SHP77 treated with DMSO at 0.1 percent for 48 hours (cell line): ENCODE data around the gene THSD7A.
"Not testable (repeated sequence)": the region's sequence is repeated elsewhere in the genome, so short reads cannot be mapped to it uniquely, and the experiment has no call there.

Experiments
- DNase-seq: peaks from one replicate; lab custom pipeline; 2025; lab: John Stamatoyannopoulos, UW

Gene THSD7A

GRCh38 chr7:11452476-11452875, 379.5 kb downstream of the THSD7A start:
- DNase-seq, result no peak

DNA sequence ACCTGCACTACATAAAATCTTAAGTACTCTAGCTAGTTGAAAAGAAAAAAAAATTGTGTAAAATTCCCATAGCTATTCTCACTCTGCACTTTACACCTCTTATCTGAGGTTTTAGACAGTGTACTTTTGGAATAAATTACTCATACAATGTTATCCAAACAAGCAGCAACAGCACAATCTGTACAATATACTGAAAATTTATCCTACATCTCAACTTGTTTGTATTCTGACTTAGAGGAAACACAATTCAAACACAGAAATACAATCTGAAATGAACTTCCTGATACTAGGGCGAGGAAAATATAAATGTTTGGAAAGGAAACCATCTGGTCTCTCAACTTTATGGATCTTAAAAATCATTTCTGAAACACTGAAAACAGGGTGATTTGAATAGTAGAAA, 381.7 kb downstream of the THSD7A start:
- no peak for DNase-seq

DNA sequence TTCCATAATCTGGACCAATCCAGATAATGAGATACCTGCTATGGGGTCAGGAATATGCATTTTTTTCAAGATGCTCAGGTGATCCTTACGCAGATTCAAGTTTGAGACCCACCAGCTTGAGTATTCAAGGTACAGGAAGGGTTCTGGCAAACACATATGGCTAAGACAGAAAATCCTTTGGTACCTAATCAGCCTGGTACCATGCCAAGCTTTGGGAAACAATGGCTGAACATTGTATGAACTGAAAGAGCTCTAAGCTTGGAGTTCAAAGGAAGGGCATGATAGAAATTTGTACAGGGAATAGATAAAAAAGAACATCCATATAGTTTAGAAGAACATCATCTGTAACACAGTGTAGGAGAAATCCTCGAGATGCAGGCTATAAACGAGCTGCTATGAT, 382.7 kb downstream of the THSD7A start:
- no peak for DNase-seq

DNA sequence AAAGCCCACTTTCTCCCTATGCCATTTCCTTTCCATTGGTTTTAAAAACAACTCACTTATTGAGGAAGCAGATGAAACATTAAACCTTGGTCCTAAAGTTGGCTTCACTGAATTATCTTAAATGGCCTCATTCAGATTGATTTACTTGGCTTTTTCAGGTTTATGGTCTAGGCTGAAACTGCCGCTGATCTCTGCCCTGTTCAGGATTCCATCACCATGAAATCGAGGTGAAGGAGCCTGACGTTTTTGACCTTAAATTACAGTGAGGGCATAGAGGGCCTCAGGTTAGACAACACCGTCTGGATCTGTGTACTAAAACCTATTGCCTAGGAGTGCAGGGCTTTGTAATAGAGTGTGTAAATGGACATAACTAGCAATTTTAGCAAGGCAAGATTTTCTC, 383.7 kb downstream of the THSD7A start:
- no peak for DNase-seq

GRCh38 chr7:11447106-11447505, 384.9 kb downstream of the THSD7A start:
- DNase-seq, result no peak

DNA sequence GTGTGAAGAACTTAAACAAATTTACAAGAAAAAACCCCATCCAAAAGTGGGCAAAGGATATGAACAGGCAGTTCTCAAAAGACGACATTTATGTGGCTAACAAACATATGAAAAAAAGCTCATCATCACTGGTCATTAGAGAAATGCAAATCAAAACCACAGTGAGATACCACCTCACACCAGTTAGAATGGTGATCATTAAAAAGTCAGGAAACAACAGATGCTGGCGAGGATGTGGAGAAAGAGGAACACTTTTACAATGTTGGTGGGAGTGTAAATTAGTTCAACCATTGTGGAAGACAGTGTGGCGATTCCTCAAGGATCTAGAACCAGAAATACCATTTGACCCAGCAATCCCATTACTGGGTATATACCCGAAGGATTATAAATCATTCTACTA, 388.1 kb downstream of the THSD7A start:
- DNase-seq, result not testable (repeated sequence)

GRCh38 chr7:11437994-11438393, 394.0 kb downstream of the THSD7A start:
- DNase-seq, result peak; percentile 30

GRCh38 chr7:11436773-11437524, 395.0 kb downstream of the THSD7A start:
- DNase-seq, result no peak

DNA sequence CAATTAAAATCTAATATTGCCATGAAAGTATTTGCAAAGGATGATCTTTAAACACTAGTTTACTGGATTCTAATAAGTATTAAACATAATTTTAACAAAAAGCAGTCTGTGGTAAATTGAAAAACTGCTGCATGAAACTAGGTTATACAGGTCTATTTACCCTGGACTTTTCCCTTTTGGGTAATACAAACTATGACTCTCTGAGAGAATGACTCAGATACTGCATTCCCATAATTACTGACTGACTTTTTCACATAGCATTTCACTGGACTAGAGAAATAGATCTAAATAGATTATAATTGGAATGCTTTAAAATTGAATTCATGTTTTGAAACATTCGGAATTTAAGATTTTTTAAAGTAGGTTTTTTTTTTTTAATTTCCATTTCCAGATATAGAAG, 395.7 kb downstream of the THSD7A start:
- DNase-seq, result no peak

- no peak for DNase-seq
Measured at GRCh38 chr7:11434366-11434765, 397.6 kb downstream of the THSD7A start.

DNA sequence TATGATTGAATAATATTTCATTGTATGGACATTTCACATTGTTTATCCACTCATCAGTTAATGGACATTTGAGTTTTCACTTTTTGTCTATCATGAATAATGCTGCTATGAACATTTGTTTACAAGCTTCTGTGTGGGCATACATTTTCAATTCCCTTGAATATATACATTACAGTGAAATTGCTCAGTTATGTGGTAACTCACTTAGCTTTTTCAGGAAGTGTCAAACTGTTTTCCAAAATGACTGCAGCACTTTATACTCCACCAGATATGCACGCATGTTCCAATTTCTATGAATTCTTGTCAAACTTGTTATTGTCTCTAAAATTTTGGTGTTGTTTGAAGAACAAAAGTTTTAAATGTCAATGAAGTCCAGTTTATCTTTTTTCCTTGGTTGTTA, 401.2 kb downstream of the THSD7A start:
- DNase-seq, result no peak

GRCh38 chr7:11430112-11430511, 401.9 kb downstream of the THSD7A start:
- DNase-seq, result no peak

- DNase-seq, result no peak
Measured at GRCh38 chr7:11428877-11429581, 403.0 kb downstream of the THSD7A start.

GRCh38 chr7:11427686-11428273, 404.2 kb downstream of the THSD7A start:
- peak; percentile 61 for DNase-seq

GRCh38 chr7:11424006-11424405, 408.0 kb downstream of the THSD7A start:
- no peak for DNase-seq

- no peak for DNase-seq
Measured at GRCh38 chr7:11420049-11420448, 411.9 kb downstream of the THSD7A start.

DNA sequence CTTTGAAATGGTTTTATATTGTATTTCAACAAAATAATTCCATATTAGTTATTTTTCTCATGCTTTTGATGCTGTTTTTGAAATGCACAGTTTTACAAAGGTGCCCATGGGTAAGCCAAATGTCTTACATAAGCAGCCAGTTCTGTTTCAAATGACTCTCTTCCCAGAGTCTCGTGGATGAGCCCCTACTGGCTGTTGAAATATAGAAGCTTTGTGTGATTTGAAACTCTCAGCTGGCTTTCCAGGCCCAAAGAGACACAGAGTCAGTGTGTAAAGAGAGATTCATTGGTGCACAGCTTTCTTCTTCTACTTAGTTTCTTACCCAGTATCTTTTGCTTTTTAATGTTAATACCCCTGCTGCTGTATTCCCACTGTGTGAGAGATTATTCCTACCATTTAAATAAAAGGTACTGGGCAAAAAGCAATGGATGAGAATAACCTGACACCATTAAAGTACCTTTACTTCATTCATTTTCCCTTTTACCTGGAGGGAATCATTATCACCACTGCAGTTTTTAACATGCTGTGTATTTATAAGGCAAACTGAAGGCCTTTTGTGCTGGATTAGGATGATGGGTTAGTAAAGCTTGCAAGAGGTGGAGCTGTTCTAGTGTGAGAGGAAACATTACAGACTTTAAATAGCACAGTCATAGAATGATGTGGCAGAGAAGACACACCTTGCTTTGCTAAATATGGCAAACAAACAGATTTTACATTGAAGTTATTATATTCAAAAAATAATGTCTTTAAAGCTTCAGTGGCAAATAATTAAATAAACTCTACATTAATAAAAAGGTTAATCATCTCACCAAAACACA, 415.1 kb downstream of the THSD7A start:
- no peak for DNase-seq

DNA sequence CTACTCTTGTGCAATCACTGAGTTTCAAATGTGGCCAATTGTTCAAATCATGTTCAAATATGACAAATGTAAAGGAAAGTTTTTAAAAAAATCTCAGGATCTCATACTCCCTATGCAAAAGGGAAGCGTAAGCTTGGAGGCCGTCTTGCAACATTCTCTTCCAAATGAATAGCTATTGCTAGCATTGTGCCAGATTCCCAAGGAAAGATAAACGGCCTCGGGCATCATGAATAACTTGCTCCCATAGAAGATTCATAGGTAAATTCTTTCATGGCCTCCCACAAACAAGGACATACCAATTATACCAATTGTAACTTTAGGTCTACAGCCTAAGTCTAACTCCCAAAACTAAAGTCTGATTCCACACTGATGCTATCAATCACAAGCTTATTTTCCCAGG, 416.9 kb downstream of the THSD7A start:
- no peak for DNase-seq

GRCh38 chr7:11413901-11414300, 418.1 kb downstream of the THSD7A start:
- DNase-seq, result no peak

DNA sequence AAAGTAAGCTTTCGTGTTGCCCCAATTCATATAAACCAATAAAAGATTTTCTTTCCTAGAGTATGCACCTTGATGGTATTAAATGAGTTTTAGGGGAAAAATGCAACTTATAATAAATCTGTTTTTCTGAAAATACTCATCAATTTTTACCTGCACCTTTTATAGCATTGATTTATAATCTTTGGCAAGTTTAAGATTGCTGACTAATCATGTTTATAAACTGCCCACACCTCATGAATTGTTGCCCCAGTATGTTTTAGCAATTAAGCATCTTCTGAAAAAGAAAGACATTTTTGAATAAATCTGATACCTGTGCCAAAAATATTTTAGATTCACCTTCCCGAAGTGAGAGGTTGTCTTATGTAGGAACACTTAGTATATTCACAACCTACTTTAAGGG, 420.0 kb downstream of the THSD7A start:
- DNase-seq, result no peak

DNA sequence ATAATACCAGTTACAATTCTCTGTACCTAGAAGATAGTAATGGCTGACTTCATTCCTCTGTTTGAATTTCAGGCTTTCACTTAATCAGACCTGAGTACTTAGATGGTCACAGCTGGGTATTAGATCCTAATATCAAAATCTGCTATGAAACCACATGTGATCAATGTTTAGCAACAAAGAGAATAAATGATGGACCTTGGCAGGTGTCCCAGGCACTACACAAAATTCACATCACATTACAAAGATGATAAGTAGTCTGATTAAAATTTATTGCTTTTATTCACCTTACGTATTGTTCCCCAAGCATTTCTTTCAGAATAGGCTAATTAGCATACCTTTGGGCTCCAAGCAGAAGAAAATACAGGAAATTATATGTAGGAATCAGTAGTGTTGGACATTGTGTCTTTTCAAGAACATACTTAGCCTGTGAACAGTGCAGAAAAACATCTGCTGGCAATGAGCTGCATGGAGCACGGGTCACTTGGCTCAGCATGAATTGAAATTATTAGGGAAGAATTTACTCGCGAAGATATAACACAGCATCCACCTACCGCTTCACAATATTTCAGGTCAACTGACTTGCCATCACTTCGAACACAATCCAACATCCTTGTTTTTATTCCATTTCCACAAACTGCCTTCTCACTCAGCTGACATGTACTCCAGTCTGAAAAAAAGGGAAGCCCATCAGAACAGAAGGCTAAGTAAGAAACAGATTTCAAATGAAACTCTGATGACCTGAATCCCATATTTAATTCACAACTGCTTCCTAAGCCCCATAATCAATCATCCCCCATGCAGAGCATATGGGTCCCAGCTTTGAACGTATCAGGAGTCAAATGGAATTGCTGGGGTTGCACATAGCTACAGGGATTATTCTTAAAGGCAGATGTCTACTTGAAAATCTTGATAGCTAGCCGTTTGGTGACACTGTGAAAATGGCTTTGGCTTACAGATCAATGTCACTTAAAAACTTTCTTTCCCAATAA, 421.0 kb downstream of the THSD7A start:
- no peak for DNase-seq
